Stimulated activated CD4-positive, alpha-beta T cell treated with anti-CD3 and anti-CD28 coated beads, Interleukin-4, amount 100 ng/mL, for 48 hours (primary cell): Measurements from ENCODE around the gene TDP2.
"Not testable (repeated sequence)": the region's sequence is repeated elsewhere in the genome, so short reads cannot be mapped to it uniquely, and the experiment has no call there.

Source experiments
- DNase-seq, 2 donors: peaks; one replicate each; pipeline ENCODE4 v3.0.0-alpha.2; 2020; ENCODE audit warnings: low read depth in 2 of 2

TDP2 gene

DNA sequence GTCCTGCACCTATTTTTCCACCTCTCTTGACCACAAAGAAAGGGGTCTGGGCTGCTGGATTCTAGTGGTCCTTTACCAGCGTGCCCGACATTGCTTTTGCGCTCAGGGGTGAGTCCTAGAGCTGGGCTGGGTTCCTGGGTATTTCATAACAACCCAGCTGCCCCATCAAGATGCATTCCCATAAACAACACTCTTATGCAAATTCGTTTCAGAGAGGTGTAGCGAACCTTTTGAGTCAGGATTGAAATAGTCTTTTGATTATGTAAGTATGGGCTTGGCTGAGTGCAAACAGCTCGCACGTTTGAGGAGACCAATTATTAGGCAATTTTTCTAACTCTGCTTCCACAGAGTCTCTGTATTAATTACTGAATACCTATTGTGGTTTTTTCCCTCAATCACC, 13.9 kb upstream of the TDP2 start:
- DNase-seq = no peak

DNA sequence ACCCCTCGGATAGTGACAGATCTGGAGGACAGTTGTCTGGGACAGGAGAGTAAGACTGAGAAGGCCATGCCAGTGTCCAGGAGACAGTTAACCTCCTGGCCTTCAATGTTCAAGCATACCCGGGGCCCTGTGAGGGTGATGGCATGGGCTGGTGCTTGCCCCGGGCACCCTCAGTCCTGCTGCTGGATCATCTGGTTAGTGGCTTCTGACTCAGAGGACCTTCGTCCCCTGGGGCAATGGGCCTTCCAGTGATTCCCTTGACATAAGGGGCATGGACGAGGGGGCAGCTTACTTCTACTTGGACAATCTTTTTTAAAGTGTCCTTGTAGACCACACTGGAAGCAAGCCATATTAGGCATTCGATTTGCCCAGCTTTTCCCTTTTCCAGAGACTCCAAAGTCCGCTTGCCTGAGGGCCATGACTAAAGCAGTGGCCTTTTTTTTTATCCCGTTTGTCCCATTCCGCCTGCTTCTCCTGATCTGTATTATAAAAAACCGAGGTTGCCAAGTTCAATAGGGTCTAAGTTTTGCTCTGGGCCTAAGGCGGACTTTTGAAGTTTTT, 12.2 kb upstream of the TDP2 start:
- DNase-seq = not testable (repeated sequence)

DNA sequence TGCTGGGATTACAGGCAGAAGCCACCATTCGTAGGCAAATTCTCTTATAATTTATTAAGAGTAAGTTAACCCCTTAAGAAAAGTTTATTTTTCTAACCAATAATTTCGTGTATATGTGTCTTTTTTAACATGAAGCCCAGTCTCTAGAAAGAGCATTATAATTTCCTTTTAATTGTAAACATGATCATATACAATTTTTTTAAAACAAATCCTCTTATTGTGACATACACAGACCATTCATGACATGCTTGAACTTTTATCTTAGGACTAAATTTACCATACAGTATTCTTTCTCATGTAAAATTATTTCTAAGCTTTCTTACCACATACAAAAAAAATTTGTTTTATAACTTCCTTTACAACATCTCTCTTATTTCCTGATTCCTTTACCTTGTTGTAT, 6.9 kb upstream of the TDP2 start:
- DNase-seq = no peak

DNA sequence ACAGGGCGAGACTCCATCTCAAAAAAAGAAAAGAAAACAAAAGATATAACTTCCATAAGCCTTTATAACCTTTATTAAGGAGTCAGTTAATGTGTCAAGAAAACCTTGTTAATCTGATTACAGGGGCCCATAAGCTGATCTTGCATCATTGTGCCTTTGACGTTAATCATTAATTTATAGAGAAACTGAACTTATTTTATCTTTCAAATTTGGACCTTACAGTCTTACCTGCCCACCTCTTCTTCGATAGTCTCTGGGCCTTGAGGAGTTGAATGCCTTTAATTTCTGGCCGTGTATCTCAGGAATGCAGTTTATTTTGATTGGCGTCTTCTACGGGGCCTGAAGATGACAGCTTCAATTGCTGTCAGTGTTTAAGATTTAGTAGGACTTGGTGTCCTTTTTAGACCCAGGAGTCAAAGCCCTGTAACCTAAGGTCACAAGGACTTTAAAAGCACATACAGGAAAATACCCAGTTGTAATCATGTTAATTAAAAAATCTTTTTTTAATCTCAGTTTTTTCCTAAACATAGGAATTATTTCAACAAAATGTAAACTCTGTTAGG, 6.0 kb upstream of the TDP2 start:
- DNase-seq = no peak

DNA sequence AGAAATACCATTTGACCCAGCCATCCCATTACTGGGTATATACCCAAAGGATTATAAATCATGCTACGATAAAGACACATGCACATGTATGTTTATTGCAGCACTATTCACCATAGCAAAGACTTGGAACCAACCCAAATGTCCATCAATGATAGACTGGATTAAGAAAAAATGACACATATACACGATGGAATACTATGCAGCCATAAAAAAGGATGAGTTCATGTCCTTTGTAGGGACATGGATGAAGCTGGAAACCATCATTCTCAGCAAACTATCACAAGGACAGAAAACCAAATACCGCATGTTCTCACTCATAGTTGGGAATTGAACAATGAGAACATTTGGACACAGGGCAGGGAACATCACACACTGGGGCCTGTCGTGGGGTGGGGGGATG, 4.4 kb upstream of the TDP2 start:
- not testable (repeated sequence) for DNase-seq

DNA sequence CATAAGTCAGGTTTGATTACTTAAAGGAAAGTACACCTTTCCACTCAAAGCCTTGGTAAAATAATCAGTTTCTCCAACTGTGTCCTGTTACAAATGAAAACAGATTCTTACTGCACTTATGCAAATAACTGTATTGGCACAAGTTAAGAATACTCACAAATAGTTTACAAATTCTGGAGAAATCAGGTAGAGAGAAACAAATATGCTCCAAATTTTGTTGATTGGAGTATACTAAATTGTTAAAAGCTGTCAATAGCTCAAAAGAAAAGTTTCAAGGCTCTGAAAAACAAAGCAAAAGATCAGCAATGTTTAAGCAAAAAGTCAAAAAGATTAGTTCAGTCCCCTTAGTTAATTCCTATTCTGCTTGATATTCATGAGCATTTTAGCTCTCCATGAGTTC, 3.8 kb upstream of the TDP2 start:
- not testable (repeated sequence) for DNase-seq

DNA sequence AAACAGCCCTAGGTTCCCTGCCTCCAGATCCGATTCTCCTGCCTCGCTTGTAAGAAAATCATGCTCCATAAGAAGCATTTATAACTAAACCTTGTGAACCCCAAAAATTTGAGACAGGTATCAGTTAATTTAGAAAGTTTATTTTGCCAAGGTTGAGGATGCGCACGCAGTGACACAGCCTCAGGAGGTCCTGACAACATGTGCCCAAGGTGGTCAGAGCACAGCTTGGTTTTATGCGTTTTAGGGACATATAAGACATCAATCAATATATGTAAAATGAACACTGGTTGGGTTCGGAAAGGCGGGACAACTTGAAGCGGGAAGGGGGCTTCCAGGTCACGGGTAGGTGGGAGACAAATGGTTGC, 2.3 kb upstream of the TDP2 start:
- no peak for DNase-seq

DNA sequence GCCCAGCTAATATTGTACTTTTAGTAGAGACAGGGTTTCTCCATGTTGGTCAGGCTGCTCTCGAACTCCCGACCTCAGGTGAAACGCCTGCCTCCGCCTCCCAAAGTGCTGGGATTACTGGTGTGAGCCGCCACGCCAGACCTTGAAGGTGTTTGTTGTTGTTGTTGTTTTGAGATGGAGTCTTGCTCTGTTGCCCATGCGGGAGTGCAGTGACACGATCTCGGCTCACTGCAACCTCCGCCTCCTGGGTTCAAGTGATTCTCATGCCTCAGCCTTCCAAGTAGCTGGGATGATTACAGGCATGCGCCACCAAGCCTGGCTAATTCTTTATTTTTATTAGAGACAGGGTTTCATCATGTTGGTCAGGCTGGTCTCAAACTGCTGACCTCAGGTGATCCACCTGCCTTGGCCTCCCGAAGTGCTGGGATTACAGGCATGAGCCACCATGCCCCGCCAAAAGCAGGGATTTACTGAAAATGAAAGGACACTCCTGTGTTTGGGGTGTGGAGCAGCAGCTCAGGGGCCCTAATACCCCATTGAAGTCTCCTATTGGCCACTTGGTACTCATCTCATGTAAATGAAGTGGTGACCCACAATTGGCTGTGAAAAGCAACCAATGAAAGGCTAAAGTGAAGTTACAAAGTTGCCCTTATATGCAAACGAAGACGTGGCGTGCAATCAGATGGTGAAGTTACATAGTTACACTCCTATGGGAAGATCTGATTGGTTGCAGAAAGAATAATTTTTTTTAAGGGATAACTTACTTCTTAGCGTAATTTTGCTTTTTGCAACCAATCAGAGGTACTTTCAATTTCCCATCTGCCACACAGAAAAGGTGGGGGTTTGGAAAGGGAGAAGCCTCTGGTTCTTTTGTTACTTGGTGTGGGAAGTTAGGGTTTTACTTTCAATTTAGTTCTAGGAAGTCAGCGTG, 1.6 kb upstream of the TDP2 start:
- not testable (repeated sequence) for DNase-seq

DNA sequence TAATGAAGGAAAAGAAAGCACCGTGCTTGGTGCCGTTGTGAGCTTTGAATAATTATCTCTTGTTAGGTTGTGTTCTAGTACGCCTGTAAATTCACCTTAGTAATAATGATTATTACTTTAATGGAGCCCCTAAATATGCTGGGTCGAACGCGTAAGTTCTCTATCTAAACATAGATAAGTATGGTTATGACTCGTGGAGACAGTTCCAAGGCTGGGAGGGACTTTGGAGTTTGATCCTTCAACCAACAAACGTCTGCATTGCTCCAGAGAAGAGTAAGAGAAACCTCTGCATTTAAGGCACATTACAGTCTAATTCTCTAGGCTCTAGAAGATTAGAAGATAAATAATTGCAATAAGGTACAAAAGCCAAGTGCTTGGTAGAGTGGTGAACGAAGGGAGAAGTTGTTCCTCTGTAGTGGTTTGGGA, 692 bp upstream of the TDP2 start:
- DNase-seq = no peak

DNA sequence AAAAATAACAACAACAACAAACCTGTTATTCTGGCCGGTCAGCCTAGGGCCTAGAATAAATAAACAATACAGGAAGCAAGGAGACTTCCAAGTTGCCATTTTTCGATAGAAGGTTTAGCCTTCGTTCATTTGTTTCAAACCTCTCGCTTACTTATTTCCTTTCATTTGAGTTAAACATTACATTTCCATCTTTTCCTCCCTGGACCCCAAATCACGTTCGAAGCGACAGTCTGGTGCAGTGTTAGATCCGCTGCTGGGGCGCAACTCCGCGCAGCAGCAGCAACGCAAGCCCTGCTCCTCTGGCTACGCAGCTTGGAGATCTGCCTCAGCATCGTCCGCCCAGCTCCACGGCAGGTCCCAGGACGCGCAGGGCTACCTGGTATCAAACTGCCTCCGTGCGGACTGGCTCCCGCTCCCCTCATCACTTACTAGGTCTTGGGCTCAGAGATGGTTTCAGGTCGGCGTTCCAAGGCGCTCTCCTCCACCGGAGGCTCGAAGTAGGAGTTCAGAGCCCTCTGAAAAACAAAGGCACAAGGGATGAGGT, 530 bp downstream of the TDP2 start:
- peak; percentile 18 to 25 for DNase-seq

DNA sequence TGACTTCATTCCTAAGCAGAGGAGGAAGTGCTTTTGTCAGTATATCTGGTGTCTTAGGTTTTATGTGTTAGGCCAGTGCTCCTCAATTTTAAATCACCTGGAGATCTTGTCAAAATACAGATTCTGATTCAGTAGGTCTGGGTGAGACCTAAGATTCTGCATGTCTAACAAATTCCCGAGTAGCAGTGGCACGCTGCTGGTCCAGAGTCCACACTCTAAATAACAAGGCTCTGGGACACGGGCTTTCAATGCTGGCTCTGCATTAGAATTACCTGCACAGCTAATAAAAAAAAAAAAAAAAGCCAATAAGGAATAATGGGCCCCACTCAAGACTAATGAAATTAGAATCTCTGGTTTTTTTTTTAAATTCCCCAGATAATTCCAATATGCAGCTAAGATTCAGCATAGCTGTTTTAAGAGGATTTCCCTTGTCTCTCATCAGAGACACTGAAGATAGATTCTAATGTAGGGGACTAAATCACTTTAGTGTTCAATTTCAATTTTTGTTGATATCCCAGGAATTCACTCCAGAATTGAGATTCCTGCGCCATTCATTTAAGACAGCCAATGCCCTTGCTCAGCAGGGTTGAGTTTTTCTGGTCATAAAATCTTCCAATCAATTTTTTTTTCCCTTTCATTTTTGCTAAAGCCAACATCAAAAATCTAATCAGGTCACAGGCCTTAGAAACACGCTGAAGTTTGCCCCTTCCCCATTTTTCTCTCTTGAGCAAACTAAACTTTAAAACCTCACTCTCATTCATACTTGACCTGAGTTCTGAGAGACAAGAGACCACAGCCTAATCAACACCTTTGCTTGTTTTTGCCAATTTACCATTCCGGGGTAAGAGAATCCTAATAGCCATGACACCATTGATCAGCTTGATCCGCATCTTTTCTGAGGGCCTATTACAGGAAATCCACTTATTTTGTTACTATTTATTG, 2.4 kb downstream of the TDP2 start:
- DNase-seq = no peak

DNA sequence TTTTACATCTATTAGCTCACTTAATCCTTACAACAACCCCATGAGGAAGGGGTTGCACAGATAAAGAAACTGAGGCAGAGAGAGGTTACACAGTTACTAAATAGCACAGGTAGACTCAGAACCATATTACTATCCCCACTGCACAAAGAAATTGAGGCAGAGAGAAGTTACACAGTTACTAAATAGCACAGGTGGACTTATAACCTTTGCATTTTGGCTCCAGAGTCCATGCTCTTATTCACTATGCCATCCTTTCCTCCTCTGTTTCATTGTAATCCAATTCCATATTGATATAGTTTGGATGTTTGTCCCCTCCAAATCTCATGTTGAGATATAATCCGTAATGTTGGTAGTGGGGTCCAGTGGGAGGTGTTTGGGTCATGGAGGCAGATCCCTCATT, 3.5 kb downstream of the TDP2 start:
- no peak for DNase-seq

DNA sequence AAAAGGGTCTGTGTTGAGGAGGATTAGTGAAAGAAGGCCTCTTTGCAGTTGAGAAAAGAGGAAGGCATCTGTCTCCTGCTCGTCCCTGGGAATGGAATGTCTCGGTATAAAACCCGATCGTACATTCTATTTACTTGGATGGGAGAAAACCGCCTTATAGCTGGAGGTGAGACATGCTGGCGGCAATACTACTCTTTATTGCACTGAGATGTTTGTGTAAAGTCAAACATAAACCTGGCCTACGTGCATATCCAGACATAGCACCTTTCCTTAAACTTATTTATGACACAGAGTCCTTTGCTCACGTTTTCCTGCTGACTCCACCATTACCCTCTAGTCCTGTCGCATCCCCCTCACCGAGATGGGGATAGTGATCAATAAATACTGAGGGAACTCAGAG, 4.5 kb downstream of the TDP2 start:
- no peak for DNase-seq

DNA sequence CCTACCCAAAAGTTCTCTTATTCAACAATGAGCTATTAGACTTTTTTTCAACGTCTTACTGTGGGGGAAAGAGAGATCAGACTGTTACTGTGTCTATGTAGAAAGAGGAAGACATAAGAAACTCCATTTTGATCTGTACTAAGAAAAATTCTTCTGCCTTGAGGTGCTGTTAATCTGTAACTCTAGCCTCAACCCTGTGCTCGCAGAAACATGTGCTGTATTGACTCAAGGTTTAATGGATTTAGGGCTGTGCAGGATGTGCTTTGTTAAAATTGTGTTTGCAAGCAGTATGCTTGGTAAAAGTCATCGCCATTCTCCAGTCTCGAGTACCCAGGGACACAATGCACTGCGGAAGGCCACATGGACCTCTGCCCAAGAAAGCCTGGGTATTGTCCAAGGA, 4.9 kb downstream of the TDP2 start:
- DNase-seq = not testable (repeated sequence)

DNA sequence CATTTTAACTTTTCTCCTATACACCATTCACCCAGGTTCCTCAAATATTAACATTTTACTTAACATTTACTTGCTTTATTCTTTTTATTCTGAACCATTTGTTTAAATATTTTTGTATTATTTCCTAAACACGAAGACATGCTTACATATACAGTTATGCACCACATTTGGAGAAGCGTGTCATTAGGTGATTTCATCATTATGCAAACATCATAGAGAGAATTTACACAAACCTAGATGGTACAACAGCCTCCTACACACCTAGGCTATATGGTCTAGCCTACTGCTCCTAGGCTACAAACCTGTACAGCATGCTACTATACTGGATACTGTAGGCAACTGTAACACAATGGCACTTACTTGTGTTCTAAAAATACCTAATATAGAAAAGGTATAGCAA, 6.6 kb downstream of the TDP2 start:
- DNase-seq = no peak

DNA sequence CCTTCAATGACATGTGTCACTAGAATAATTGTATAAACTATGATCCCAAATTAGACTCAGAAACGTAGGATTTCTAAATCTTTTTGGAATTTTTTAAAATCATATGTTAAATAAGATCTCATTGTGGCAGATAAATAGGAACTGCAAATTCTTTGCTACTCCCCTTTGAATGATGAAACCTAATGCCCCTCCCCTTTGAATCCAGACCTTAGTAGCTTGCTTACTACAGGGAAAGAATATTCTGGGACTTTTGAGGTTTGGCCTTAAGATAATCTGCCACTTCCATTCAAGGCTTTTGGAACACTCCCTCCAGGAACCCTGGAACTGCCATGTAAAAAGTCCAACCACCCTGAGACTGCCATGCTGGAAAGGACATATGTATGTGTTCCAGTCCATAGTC, 7.1 kb downstream of the TDP2 start:
- DNase-seq = no peak

DNA sequence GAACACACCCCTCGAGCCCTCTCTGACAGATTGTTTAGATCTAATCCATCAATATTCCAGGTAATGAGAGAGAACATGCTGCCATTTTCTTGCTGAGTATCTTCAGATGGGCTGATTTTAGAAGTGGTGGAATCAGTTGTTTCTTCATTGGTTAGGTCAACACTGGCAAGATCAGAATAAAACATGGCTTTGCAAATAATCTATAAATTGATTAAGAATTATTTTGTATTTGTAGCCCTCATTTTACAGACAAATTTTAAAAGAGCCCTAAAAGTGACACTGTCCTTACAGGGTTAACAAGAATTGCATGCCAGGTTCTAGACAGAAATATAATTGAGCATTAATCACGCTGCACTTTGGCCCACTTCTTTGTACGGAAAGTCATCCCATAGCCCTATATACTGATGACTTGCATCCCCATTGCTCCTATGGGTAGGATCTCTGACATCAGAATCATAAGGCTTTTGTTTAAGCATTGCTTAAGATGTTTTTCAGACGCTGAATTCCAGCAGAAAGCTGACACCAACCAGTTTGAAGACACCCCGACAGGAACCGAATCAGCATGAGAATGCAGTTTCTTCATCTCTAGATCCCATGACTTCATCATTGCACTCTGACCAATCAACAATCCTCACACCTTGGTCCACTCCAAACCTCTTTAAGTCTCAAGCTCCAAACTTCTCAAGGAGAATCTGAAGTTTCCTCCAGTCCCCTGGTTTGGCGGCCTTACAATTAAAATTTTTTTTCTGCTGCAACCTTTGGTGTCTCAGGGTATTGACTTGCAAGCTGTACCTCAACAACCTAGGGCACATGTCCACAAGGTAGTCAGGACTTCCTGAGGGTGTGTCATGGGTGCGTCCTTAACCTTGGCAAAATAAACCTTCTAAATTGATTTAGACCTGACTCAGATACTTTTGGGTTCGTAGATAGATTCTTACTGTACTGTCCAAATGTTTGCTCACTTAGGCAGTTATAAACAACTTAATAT, 7.8 kb downstream of the TDP2 start:
- no peak for DNase-seq

DNA sequence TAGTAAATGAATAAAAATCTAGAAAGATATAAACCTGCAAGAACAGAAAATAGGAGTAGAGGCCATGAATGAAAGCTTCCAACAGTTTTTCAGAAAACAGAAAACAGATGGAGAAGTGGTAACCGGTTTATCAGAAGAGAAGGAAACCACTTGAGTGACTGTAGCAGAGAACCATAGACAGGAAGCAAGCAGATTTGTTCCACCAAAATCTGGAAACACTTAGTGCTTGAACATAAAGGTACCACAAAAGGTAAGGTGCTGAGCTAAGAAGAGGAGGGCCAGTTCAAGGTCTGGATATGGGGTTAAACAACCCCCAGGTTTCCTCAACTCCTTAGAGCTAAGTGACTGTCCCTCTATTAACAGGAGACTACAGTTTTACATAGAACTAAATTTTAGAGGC, 11.5 kb downstream of the TDP2 start:
- DNase-seq = no peak

DNA sequence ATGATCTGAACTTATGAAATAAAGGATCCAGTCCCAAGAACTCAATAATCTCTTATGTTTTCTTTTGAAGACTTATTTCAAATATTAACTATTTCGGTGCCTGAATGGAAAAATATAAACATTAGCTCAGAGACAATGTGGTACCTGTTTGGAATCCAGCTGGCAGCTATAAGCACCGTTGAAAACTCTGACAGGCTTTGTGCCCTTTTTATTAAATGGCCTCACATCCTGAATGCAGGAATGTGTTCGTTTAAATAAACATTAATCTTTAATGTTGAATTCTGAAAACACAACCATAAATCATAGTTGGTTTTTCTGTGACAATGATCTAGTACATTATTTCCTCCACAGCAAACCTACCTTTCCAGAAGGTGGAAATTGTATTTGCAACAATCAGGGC, 16.3 kb downstream of the TDP2 start:
- no peak for DNase-seq

DNA sequence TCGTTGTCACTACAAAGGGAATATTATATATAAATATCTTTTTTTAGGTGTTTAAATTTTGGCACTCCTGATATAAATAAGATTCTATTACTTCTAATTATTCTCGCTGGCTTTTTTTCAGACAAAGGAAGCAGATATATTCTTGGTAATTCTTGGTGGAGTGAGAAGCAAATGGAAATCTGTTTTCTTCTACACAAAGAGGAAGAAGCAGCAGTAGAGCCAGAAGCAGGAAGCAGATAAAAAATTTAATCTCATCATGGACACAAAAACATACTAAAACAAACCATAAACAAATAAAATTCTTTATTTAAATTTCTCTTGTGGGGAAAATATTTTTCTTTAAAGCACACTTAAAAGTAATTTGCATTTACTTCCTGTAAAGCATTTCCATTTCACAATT, 17.0 kb downstream of the TDP2 start:
- DNase-seq = no peak

DNA sequence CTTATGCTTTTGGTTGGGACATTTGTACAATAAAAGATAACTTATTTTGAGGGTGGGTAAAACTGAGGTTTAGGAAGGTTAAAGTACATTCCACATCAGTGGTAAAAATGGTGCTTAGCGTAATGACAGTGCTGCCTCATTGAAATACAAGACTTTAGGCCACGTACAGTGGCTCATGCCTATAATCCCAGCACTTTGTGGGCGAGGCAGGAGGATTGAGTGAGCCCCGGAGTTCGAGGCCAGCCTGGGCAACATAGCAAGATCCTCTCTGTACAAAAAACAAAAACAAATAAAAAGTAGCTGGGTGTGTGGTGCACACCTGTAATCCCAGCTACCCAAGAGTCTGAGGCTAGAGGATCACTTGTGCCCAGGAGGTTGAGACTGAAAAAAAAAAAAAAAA, 18.4 kb downstream of the TDP2 start:
- no peak for DNase-seq
